Activated CD4-positive, alpha-beta T cell treated with anti-CD3 and anti-CD28 coated beads, Interleukin-2, Interleukin-4, amounts not matched to agents 100 ng/mL and 50 ng/mL, durations not matched to agents 16 hours and 8 hours (primary cell): ENCODE results near the gene CRYAA.
"Not testable (repeated sequence)": the region's sequence is repeated elsewhere in the genome, so short reads cannot be mapped to it uniquely, and the experiment has no call there.

Source experiments
- DNase-seq: peaks from one replicate; pipeline ENCODE4 v3.0.0-alpha.2; 2020; ENCODE audit warnings: low spot score

CRYAA gene, protein sequence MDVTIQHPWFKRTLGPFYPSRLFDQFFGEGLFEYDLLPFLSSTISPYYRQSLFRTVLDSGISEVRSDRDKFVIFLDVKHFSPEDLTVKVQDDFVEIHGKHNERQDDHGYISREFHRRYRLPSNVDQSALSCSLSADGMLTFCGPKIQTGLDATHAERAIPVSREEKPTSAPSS

GRCh38 chr21:43168708-43169107 lies at the start of gene CRYAA:
Gene CRYAA (plus strand): TSS chr21:43169008. CDS start chr21:43169100, 92 bp downstream.
- not testable (repeated sequence) for DNase-seq

DNA sequence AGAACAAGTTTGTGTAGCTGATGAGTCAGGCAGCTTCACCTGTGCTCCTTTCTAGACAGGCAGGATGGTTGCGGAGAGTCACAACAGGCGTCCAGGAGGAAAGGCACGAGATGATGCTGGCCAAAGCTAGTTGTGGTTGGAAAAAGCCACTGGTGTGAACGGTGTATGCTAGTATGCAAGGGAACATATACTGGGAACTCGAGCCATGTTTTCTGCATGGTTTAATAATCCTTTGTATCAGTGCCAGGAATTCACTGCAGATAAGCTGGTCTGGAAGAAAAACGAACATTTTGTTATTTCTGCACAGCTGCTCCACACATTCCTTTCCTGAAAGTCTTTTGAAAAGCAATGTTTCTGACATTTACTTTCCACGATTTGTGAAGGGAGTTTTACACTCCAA lies 38.7 kb upstream of the CRYAA start:
- DNase-seq = not testable (repeated sequence)

GRCh38 chr21:43134520-43134919 lies 34.3 kb upstream of the CRYAA start:
- DNase-seq = not testable (repeated sequence)

DNA sequence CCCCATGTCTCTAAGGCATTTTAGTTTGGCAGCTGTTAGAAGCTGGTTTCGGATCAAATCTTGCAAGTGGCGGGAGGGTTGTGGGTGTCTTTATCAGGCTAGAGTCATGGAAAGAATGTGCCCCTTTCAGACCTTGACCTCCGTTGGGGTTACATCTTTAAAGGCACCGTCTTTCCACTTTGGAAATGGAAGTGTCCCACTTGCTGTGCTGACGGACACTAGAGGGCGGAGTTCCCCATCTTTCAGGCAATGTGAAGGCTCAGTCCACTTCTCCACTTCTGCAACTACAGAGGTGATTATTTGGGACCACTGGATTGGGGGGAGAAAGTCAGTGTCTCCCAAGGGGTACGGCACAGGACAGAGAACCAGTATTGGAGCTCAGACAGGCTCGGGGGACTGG lies 29.9 kb upstream of the CRYAA start:
- DNase-seq = not testable (repeated sequence)

- DNase-seq = not testable (repeated sequence)
Measured at GRCh38 chr21:43141407-43141806, 27.4 kb upstream of the CRYAA start.

- not testable (repeated sequence) for DNase-seq
Measured at GRCh38 chr21:43146637-43147036, 22.2 kb upstream of the CRYAA start.

DNA sequence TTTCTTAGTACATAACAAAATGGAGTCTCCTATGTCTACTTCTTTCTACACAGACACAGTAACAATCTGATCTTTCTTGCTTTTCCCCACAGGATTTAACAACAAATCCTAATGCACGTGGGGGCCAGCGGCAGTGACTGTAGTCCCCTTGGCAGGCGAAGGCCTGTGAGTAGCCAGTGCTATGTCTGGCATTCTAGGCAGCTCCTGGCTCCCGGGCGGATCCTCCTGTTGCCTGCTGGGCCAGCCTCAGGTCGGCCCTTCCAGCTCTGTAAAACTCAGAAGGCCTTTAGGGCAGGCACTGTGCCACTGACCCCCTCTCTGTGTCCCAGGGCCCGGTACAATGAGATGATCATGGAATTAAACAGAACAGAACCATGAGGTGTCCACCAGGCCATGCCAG lies 20.8 kb upstream of the CRYAA start:
- DNase-seq = not testable (repeated sequence)

GRCh38 chr21:43149344-43149743 lies 19.5 kb upstream of the CRYAA start:
- not testable (repeated sequence) for DNase-seq

DNA sequence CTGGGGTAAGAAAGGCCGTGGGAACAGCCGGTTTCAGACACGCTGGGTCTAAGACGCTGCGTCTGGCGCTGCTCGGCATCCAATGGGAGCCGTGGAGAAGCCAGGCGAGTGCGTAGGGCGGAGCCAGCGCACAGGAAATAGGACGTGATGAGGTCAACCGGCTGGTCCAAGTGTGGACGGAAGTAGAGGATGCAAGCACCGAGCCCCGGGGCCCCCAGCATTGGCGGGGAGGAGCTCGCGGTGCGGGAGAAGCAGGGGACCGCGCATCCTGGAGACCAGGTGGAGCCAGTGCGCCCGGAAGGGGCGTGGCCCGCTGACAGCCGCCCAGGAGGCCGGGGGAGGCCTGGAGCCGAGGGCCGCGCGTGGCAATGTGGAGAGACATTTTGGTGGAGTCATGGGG lies 15.2 kb upstream of the CRYAA start:
- DNase-seq = not testable (repeated sequence)

DNA sequence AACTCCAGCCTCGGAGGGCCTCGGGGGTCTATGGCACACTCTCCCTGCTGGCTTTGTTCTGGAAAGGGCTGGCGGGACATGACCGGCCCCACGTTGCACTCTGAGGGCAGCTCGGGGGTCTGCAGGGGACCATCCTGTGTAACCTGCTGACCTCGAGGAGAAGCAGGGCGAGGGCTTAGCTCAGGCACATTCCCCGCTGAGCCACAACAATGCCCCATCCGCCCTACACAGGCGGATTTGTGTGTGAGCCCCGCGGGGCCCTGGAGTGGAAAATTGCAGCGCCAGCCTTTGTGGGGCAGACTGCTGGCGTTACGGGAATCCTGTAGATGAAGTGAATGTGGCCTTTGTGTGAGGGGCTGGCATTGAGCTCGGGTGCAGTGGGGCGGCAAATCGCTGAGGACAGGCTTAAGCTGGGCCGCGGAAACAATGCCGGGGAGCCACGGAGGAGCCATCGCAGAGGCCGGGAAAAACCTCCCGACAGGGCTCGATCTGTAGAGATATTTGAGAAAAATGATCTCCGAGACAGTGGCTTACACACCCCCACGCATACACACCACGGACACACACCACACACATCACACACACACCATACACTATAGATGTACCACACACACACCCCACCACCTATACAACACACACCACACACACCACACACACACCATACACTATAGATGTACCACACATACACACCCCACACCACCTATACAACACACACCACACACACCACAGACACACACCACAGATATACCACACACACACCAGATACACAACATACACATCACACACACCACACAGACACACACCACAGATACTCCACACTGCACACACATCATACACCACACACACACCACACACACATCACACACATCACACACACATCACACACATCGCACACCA lies 9.3 kb upstream of the CRYAA start:
- not testable (repeated sequence) for DNase-seq

GRCh38 chr21:43161826-43162707 lies 6.7 kb upstream of the CRYAA start:
- not testable (repeated sequence) for DNase-seq

DNA sequence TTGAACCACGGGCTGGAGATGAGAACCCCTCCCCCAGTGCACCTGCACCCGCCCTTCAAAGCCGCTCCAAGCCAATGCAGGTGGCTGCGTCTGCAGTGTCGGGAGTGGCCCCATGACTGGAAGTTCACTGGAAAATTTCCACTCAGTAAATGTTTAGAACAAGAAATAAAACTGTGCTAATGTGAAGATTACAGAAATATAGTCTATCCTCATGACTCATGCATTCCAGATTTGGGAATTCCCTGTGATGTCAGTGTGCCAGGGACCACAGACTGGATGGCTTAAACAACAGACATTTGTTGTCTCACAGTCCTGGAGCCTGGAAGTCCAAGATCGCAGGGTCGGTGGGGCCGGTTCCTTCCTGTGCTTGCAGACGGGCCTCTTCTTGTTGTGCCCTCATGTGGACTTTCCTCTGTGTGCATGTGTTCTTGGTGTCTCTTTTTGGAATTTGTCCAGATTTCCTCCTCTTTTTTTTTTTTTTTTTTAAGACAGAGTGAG lies 6.1 kb upstream of the CRYAA start:
- DNase-seq = not testable (repeated sequence)

- not testable (repeated sequence) for DNase-seq
Measured at GRCh38 chr21:43164823-43165222, 4.0 kb upstream of the CRYAA start.

- not testable (repeated sequence) for DNase-seq
Measured at GRCh38 chr21:43165734-43166133, 3.1 kb upstream of the CRYAA start.

DNA sequence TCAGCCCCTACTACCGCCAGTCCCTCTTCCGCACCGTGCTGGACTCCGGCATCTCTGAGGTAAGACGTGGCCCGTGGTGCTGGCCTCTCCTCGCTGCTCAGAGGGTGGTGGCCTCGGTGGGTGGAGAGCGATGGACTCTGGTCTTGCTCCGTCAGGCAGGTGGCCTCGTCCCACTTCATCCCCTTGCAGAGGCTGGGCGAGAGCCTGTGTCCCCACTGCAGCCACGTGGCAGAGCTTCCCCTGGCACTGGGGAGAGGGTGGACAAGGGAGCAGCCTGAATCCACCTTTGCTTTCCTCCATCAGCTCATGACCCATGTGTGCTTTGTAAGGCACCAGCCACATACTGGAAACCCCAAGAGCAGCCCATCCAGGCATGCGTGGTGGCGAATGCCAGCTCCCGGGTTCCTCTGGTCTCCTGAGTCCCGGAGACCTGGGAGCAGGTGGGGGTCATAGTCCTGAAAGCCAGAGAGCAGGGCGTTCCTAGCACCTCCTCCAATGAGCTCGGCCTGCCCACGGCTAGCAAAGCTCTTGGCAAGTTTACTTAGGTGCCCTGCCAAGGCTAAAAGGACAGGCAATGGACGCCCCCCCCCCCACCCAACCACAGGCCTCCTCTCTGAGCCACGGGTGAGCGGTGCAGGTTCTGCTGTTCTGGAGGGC lies 550 bp downstream of the CRYAA start:
- DNase-seq = not testable (repeated sequence)

DNA sequence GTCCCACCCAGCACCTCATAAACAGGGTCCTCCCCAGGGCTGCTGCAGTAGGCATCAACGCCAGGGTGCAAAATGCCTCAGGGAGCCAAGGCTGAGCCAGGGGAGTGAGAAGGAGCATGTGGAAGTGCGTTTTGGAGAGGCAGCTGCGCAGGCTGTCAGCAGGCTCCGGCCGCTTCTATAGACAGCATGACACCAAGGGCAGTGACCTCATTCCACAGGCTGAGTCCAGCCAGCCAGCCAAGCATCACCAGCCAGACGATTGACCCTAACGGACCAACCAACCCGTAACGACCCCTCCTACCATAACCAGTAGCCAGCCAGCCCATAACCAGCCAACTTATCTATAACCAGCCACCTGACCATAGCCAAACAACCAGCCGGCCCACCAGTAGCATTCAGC lies 1.1 kb downstream of the CRYAA start:
- DNase-seq = not testable (repeated sequence)

DNA sequence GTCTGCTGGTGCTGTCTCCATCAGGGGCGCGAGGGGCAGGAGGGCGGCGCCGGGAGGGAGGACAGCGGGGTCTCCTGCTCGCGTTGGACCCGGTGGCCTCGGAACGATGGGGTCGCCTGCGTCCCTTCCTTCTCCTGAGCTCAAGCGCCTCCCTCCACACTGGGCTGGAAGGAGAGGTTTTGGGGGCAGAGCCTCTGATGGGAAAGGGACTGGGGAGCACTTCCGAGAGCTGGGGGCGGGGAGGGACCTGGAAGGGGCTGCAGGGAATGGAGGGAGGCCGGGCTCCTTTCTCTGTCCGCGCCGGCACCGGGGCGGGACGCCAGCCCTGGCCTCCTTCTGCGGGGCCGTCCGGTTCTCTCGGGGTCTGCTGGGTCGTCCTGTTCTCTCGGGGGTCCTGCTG lies 4.0 kb downstream of the CRYAA start:
- not testable (repeated sequence) for DNase-seq

DNA sequence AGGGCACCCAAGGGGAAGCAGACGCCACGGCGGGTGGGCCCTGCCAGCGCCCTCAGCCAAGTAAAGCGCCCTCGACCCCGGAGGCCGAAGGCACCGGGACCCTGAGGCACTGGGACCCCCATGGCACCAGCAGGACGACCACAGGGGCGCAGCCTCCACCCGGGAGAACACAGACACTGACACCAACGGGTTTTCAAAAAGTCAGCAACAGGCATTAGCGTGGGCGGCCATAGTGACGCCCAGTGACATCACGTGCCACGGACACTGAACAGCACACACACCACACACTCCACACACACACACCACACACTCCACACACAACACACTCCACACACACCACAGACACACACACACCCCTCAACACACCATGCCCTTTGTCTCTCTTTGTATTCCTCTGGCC lies 4.6 kb downstream of the CRYAA start:
- not testable (repeated sequence) for DNase-seq

DNA sequence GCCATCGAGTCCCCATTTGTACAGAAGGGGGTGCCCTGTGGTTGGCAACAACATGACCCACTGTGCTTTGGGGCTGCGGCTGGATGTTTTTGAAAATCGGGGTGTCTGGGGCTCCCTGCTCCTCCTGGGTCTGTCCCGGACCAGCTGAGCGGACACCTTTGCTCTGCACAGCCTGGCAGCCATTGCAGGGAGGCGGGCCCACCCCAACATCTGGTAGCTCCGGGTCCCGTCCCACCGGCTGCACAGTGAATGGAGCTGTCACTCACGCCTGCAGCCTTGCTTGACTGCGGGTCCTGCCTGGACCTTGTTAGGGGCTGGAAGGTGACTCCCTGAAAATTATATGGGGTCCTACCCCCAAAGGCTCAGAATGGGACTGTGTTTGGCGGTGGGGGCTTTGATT lies 5.1 kb downstream of the CRYAA start:
- DNase-seq = not testable (repeated sequence)

DNA sequence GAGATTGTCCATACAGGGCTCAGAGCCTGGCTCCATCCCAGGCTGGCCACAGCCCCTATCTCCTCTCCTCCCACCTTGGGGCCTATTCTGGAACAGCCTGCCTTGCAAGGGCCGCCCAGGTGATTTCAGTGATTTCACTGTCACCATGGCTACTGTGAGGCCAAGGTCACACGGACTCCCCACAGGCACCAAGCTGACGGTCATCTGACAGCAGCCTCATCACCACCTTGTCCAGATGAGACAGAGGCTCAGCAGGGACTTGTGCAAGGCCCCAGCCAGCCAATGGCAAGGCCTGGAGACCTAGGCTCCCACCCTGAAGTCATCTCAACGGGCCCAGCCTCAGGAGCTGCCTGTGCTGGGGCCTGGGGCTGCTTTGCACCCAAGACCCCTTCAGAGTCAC lies 6.2 kb downstream of the CRYAA start:
- not testable (repeated sequence) for DNase-seq

DNA sequence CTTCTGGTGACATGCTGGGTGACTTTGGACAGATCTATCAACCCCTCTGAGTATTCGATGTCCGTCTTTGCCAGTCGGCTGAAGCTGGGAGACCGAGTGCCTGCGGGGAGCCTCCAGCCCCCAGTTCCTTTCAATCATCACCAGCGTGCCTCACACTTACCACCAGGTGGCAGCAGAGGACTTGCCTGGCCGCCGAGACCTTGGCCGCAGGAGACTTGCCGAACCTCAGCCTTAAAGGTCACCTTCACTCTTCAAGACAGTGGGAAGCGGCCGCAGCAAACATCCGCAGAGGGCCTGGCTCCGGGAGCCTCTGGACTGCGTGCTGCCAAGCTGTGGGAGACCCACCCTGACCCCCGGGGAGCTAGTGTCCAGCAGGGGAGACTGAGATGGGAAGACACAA lies 7.8 kb downstream of the CRYAA start:
- not testable (repeated sequence) for DNase-seq
